ENCODE results near the gene GK.
A peak's percentile ranks its signal among the peaks of the same experiment; 100 is the strongest.
"Not testable (repeated sequence)": the region's sequence is repeated elsewhere in the genome, so short reads cannot be mapped to it uniquely, and the experiment has no call there.

Gene GK

DNA sequence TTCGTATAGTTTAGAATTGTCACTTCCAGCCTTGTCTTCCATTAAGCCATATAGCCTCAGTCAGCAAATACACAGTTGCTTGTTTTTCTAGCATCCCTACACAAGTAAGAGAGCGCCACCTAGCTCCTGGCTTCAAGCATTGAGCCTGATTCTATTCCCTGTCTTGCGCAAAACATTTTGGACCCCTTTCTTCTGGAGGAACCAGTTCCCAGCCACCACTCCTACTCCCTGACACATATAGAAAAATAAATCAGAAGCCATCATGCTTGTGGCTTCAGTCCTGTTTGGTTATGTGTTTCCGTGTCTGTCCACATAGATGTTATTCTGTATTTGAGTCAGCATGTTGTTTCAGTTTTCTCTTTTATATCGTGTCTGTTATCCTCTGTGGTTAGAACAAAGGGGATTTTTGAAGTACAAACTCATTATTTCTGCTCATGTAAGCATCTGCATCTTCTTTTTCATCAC is 59.9 kb downstream of the GK start:
- no peak for DNase-seq

- DNase-seq = no peak
Observed at GRCh38 chrX:30714138-30714537, 60.9 kb downstream of the GK start.

GRCh38 chrX:30715976-30716375 is 62.8 kb downstream of the GK start:
- DNase-seq = no peak

DNA sequence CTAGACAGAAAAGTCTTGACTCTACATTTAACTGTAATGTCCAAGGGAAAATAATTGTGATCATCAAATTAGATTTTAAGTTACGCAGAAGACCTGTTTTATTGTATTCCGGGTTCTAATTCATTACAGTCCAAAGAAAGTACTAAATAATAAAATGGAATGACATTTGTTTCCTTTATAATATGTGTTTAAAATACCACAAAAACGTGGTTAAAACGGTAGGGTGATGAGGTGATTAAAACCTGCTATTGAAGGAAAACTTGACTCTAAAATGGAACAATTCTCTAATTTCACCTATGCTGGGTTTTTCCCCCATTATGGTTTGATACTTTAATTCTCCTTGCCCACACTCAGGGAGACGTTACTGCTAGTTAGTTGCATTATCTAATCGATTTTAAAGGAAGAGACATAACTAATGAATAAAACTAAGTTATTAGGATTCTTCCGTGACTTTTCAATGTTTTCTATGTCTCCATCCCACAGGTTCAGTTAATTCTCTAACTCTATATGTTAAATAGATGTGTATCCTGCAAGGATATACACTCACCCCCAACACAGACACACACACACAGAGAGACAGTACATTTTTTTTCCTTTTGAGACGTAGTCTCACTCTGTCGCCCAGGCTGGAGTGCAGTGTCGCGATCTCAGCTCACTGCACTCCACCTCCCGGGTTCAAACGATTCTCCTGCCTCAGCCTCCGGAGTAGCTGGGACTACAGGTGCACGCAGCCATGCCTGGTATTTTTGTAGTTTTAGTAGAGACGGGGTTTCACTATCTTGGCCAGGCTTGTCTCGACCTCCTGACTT is 80.8 kb downstream of the GK start:
- DNase-seq = no peak

GRCh38 chrX:30734782-30735181 is 81.6 kb downstream of the GK start:
- no peak for DNase-seq

- DNase-seq = no peak
Observed at GRCh38 chrX:30735839-30736238, 82.6 kb downstream of the GK start.

- no peak for DNase-seq
Observed at GRCh38 chrX:30741545-30741944, 88.3 kb downstream of the GK start.

- DNase-seq = peak; percentile 56
Observed at GRCh38 chrX:30748342-30748960, 95.2 kb downstream of the GK start.

DNA sequence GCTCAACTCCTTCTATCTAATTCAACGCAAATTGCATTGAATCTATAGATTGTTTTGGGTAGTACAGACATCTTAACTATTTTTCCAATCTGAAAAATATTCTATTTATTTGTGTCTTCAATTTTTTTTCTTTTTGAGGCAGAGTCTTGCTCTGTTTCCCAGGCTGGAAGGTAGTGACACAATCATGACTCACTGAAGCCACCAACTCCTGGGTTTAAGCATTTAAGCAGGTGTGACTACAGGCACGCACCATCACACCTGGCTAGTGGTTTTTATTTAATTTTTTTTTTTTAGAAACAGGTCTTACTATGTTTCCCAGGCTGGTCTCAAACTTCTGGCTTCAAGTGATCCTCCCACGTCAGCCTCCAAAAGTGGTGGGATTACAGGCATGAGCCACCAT is 98.3 kb downstream of the GK start:
- no peak for DNase-seq

DNA sequence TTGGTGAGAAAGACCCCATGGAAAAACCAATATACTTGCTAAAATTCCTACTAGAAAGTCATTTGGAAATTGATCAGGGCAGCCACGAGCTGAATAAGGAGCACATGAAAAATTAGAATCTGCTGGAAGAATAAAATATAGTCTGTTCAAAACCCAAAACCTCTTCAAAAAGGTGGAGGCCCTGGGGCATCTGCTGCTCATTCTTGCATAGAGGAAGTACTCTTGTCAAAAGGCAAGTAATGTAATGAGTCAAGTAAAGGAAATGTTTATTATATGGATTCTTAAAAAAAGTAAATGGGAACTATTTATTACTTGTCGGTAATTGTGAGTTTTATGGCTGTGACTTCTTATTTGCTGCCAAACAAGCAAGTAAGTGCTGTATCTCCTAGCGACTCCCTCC is 109.5 kb downstream of the GK start:
- no peak for DNase-seq

GRCh38 chrX:30773764-30774163 is 120.5 kb downstream of the GK start:
- DNase-seq = not testable (repeated sequence)

DNA sequence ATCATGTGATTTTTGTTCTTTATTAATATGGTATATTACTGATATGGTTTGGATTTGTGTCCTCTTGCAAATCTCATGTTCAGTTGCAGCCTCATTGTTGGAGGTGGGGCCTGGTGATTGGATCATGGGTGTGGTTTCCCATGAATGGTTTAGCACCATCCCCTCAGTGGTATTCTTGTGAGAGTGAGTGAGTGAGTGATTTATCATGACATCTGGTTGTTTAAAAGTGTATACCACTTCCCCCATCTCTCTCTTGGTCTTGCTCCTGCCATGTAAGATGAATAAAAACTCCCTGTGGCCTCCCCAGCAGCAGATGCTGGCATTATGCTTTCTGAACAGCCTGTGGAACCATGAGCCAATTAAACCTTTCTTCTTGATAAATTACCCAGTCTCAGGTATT is 124.4 kb downstream of the GK start:
- DNase-seq = no peak

DNA sequence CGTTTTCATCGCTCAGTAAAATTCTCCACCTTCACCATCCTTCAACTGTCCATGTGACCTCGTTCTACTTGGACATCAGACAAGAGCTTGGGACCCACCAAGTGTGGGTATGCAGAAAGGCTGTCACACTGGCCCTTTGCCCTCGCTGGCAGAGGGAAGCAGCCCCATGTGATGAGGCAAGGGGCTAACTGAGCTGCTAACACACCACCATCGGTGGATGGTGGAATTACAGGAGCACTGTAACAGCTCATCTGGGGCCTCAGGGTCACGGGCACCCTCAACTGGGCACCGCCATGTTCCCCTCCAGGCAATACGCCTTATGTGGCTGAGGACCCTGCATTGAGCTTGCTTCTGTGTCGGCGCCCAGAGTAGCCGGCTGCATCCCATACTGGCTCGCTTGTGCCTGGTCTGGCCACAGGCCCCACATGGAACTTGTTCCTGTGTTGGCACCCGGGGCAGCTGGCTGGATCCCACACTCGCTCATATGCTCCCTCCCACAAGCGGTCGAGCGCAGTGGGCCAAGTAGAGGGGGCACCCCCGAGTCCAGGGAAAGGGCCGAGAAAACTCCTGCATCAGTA is 126.3 kb downstream of the GK start:
- DNase-seq = no peak

Data from NCI-H2029 (cell line).